GM12878 (cell line): ENCODE results near the gene RBBP4. TPM values are rescaled to one million over a fixed set of nuclear protein-coding genes. Genes with fewer than 3 reads are reported as not detected.

Experiments
- ATAC-seq: fragments of 200-7000 bp; cut with Tn5 transposase; 3 replicates; pipeline ENCODE4 v1.9.1; 2020; ENCODE audit warnings: mild to moderate bottlenecking, moderate library complexity
- BruUV-seq: library from RNA; stranded (reverse); fragments of 400-500 nt; replicated peaks from 2 replicates; lab custom pipeline; 2021; lab: Mats Ljungman, UMichigan
- CTCF ChIA-PET: fragments of 300-600 bp; sonication (Branson Sonifier 250); formaldehyde crosslinking; extraction: SDS; loops from one replicate; lab custom pipeline; 2021; ENCODE audit warnings: inconsistent platforms; lab: Yijun Ruan, JAX
- POLR2A ChIA-PET: fragments of 350-600 bp; formaldehyde crosslinking; extraction: SDS; loops from one replicate; lab custom pipeline; 2021; ENCODE audit warnings: inconsistent platforms; lab: Charles Lee
- RAD21 ChIA-PET: fragments of 300-600 bp; sonication (Branson Sonifier 250); formaldehyde crosslinking; loops from one replicate; lab custom pipeline; 2023; ENCODE audit warnings: antibody characterized with exemption; ENCODE audit not compliant: unreplicated experiment; lab: Charles Lee
- SMC1A ChIA-PET: fragments of 300-600 bp; sonication (Branson Sonifier 250); formaldehyde crosslinking; loops from one replicate; lab custom pipeline; 2023; ENCODE audit not compliant: unreplicated experiment, uncharacterized antibody; lab: Charles Lee
- DNase-seq: peaks from one replicate; pipeline ENCODE4 v3.0.0-alpha.2; 2011; ENCODE audit warnings: low read depth, low spot score
- FAIRE-seq: peaks from 3 replicates; lab custom pipeline; 2011; peaks lifted over from hg19 to GRCh38; lab: Jason Lieb, UNC
- H2AFZ ChIP-seq: 2 replicates; pipeline ENCODE4 v1.6.0; 2011; ENCODE audit warnings: low read depth, low read length, control low read depth; ENCODE audit not compliant: control insufficient read depth
- H3K27ac ChIP-seq: 2 replicates; pipeline ENCODE4 v1.5.1; 2011; ENCODE audit warnings: control low read depth; ENCODE audit not compliant: control insufficient read depth, insufficient read depth
- H3K27me3 ChIP-seq, 2 experiments: replicated peaks in 1 of 2; 2 replicates each; pipeline versions ENCODE4 v1.6.0 to v1.6.1; 2011; ENCODE audit warnings: low read length in 1 of 2; ENCODE audit not compliant: control insufficient read depth in 2 of 2, insufficient read depth in 2 of 2
- H3K36me3 ChIP-seq, 2 experiments: 2 replicates each; pipeline ENCODE4 v1.5.1; 2011; ENCODE audit warnings: low read length in 1 of 2; ENCODE audit not compliant: control insufficient read depth in 2 of 2, insufficient read depth in 2 of 2
- H3K4me1 ChIP-seq: 2 replicates; pipeline ENCODE4 v1.6.1; 2011; ENCODE audit warnings: mild to moderate bottlenecking, low read length, moderate library complexity, mixed read lengths; ENCODE audit not compliant: control insufficient read depth, insufficient read depth
- H3K4me2 ChIP-seq: 2 replicates; pipeline ENCODE4 v1.6.0; 2011; ENCODE audit warnings: control low read depth; ENCODE audit not compliant: control insufficient read depth, insufficient read depth
- H3K4me3 ChIP-seq: fragments of 200-600 bp; sonication (generic); 2 replicates; pipeline ENCODE4 v1.5.1; 2016
- H3K79me2 ChIP-seq: 2 replicates; pipeline ENCODE4 v1.6.0; 2011; ENCODE audit warnings: low read length; ENCODE audit not compliant: control insufficient read depth, insufficient read depth
- H3K9ac ChIP-seq: 2 replicates; pipeline ENCODE4 v1.8.0; 2011; ENCODE audit warnings: low read length, control low read depth, mixed read lengths; ENCODE audit not compliant: control insufficient read depth, insufficient read depth
- H3K9me3 ChIP-seq: replicated peaks from 3 replicates; pipeline ENCODE4 v1.5.1; 2011; ENCODE audit warnings: mild to moderate bottlenecking, low read length; ENCODE audit not compliant: control insufficient read depth, insufficient read depth
- H4K20me1 ChIP-seq: 2 replicates; pipeline ENCODE4 v1.6.0; 2011; ENCODE audit not compliant: control insufficient read depth, insufficient read depth
- BHLHE40 ChIP-seq, 2 experiments: fragments of 450-650 bp in 1 of 2; IDR thresholded peaks; 2 replicates each; pipeline ENCODE4 v1.6.1; 2011 to 2017; ENCODE audit warnings: low read depth in 2 of 2, borderline replicate concordance in 1 of 2, improper control_type of control experiment in 1 of 2, low read length in 1 of 2, mild to moderate bottlenecking in 1 of 2
- MTA3 ChIP-seq: IDR thresholded peaks from 2 replicates; pipeline ENCODE4 v1.6.1; 2012; ENCODE audit warnings: low read length, inconsistent platforms, borderline replicate concordance
- NR2C2 ChIP-seq: IDR thresholded peaks from 2 replicates; pipeline ENCODE4 v1.6.1; 2011; ENCODE audit warnings: borderline replicate concordance, low read depth; ENCODE audit not compliant: control insufficient read depth, insufficient read length
- SPI1 ChIP-seq: IDR thresholded peaks from 2 replicates; pipeline ENCODE4 v1.6.1; 2011; ENCODE audit warnings: low read depth, mild to moderate bottlenecking, low read length, moderate library complexity, borderline replicate concordance; ENCODE audit not compliant: insufficient read depth
- TBL1XR1 ChIP-seq: IDR thresholded peaks from 2 replicates; pipeline ENCODE4 v1.6.1; 2012; ENCODE audit warnings: low read depth, low read length, improper control_type of control experiment
- WGBS: methylation state at CpG from one replicate; pipeline ENCODE4 v1.1.6; 2016; ENCODE audit warnings: low lambda C conversion rate; ENCODE audit not compliant: insufficient replicate concordance, insufficient coverage; ENCODE audit errors: missing lambda C conversion rate; 5-methylcytosine and 5-hydroxymethylcytosine counted together
- in situ Hi-C: fragments of 300-500 bp; cut with MboI; formaldehyde crosslinking; loops from 9 replicates; pipeline ENCODE4 v1.14.3; 2018; ENCODE audit warnings: mixed read lengths
- intact Hi-C: fragments of 100-400 bp; cut with micrococcal nuclease; formaldehyde crosslinking; loops from one replicate; pipeline ENCODE4 v1.14.2; 2022; ENCODE audit not compliant: unreplicated experiment
- polyA plus RNA-seq, 11 experiments: library from polyadenylated mRNA; depleted of rRNA in 4 of 11; unstranded in 6 of 11; stranded (reverse) in 5 of 11; fragments of >200 nt; fragmentation: Nextera tagmentation in 4 of 11; fragmentation: Illumina TruSeq in 1 of 11; extraction: Ambion mirVana in 4 of 11; extraction: Trizol in 1 of 11; gene quantifications; 1 replicate in 1 of 11; 2 replicates in 10 of 11; pipeline versions ENCODE4 v1.2.1 to v1.2.3, GENCODE V29; 2011 to 2016; ENCODE audit warnings: inconsistent platforms in 2 of 11, missing spikeins in 2 of 11, low read depth in 1 of 11
- total RNA-seq, 4 experiments: library from RNA; depleted of rRNA in 3 of 4; stranded (reverse); fragments of >200 nt in 3 of 4; fragmentation: Illumina TruSeq in 1 of 4; extraction: Trizol in 1 of 4; gene quantifications; 2 replicates each; pipeline versions ENCODE4 v1.2.1 to v1.2.3, GENCODE V29; 2013 to 2021

RBBP4 gene
- total and polyA plus RNA-seq, 10 of the 15 experiments (the other 5 are each of a cell fraction or from before 2014, with no cell fraction given): 120 to 357 (median 231) TPM

DNA sequence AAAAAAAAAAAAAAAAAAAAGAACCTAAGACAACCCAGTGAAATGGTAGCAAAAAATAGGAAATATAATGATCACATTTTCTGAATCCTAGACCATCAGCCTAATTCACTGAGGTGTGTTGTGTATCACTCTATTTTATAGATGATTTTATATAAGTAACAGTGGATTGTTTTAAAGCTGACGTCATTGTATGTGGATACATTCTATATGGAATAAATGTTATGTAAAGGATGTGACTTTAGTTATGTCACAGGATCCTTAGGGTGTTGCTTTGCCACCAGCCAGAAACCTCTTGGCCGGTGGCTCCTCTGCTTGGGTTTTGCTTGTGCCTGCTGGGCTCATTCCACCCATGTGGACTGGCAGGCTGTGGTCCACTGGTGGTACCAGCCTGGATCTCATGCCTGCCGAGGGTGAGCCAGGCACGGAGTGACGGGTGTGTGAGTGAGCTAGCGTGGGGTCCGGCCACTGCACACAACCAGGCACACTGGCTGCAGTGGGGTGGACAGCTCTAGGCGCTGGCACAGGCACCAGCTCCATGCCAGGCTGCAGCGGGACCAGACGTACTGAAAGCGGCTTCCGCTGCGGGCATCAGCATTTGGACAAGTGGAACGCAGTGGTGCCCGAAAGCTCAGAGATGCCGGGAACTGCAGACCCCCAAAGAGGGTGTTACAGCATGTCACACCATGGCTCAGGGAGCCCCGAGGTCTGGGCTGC is 45.1 kb upstream of the RBBP4 start:
- Histone ChIP-seq H2AFZ (no peak overlapping the region), H3K9ac (no peak overlapping the region), H3K4me2 (no peak overlapping the region), H4K20me1 (no peaks in the 10 kb centered on the region), H3K79me2 (no peaks in the 10 kb centered on the region), H3K27me3 (no peaks in the 10 kb centered on the region), H3K36me3 (no peaks in the 10 kb centered on the region; a peak in 1 of 4 replicates), H3K4me1 (no peaks in the 10 kb centered on the region), H3K9me3 (no peaks in the 10 kb centered on the region), H3K4me3 (no peak overlapping the region), H3K27ac (no peak overlapping the region)
- ATAC-seq (no peak), DNase-seq (no peak), FAIRE-seq (no peak)
- 97% methylated on average over 17 of the region's 17 CpGs for WGBS
- POLR2A ChIA-PET: interaction anchor here (0.7 kb wide), 1 partner anchor 556 kb away, joined by 3 read pairs; no protein-coding TSS in a partner anchor
- RAD21 ChIA-PET: no interaction called here
- SMC1A ChIA-PET: interaction anchor here (0.7 to 1.5 kb wide), 3 partner anchors 10 to 84 kb away, joined by 3 to 4 read pairs (median 3); no protein-coding TSS in a partner anchor
- CTCF ChIA-PET: interaction anchor here (0.9 to 1.1 kb wide), 2 partner anchors 14 to 86 kb away, joined by 3 read pairs; no protein-coding TSS in a partner anchor
- TF ChIP-seq NR2C2 (no peak), TBL1XR1 (no peak)
- intact Hi-C loops: no loop called here
- in situ Hi-C loops: no loop called here
- BruUV-seq: no TSS peak

- Histone ChIP-seq H3K4me3 (no peak overlapping the region), H3K4me2 (no peak overlapping the region), H2AFZ (no peak overlapping the region), H3K4me1 (no peaks in the 10 kb centered on the region), H3K27me3 (no peaks in the 10 kb centered on the region), H4K20me1 (no peaks in the 10 kb centered on the region), H3K9ac (no peak overlapping the region), H3K27ac (no peak overlapping the region), H3K9me3 (no peaks in the 10 kb centered on the region), H3K79me2 (no peaks in the 10 kb centered on the region), H3K36me3 (no peaks in the 10 kb centered on the region; a peak in 1 of 4 replicates)
- WGBS: 68% methylated on average over 11 of the region's 11 CpGs
- ATAC-seq (no peak), DNase-seq (no peak), FAIRE-seq (no peak)
- ChIA-PET CTCF (interaction anchor here (0.9 kb wide), 1 partner anchor 87 kb away, joined by 3 read pairs; no protein-coding TSS in a partner anchor), POLR2A (no interaction called here), SMC1A (interaction anchor here (0.7 to 1.5 kb wide), 3 partner anchors 9 to 85 kb away, joined by 3 to 4 read pairs (median 3); no protein-coding TSS in a partner anchor), RAD21 (no interaction called here)
- TF ChIP-seq SPI1: 0 out of 2 replicates have a peak, but pooled peaks have one; percentile 12
- TF ChIP-seq BHLHE40 (IDR thresholded peaks at IDR 0.05; ENCODE audit: borderline replicate concordance in 1 of 2, low read depth in 2 of 2, low read length in 1 of 2): no peak
- TF ChIP-seq MTA3: no peak
- BruUV-seq: no TSS peak
- in situ Hi-C loops: no loop called here
- intact Hi-C loops: no loop called here
These were observed 44.2 kb upstream of the RBBP4 start for GRCh38 chr1:32606565-32607371.
